Erythroblast (primary cell): ENCODE data around the gene SOCS7.

Experiments used
- GATA1 ChIP-seq: IDR thresholded peaks from 2 replicates; pipeline ENCODE4 v1.6.1; 2011; ENCODE audit warnings: low read depth, mild to moderate bottlenecking, control low read depth, low read length, moderate library complexity
- POLR2A ChIP-seq: IDR thresholded peaks from 2 replicates; pipeline ENCODE4 v1.6.1; 2011; ENCODE audit warnings: mild to moderate bottlenecking, low read length

GRCh38 chr17:38447502-38448085 lies 96.0 kb downstream of the SOCS7 start:
- TF ChIP-seq POLR2A (no peak), GATA1 (no peak)
